Measurements from ENCODE around the gene ACO1. TPM values are rescaled to one million over a fixed set of nuclear protein-coding genes. Genes with fewer than 3 reads are reported as not detected.

The ACO1 gene
- total and polyA plus RNA-seq, 7 donors: 15.6 to 39.4 (median 27.2) TPM

GRCh38 chr9:32486839-32487562, 102.6 kb downstream of the ACO1 start:
- intact Hi-C loops (cut with DNase I): loop anchor here in 1 of 2 donors (5.0 kb wide), 1 partner anchor 35 kb away; no protein-coding TSS in a partner anchor
- H3K36me3 ChIP-seq (ENCODE audit: insufficient read depth in 1 of 2, low read depth in 1 of 2): peaks cover 5 to 91% of the 10 kb centered on the region in 2 donors
- H3K4me1 ChIP-seq: no peaks in the 10 kb centered on the region
- no peak overlapping the region for H3K4me3 ChIP-seq
- H3K9me3 ChIP-seq: no peaks in the 10 kb centered on the region
- H3K27me3 ChIP-seq (ENCODE audit: insufficient read depth in 3 of 3, low read length in 2 of 3): no peaks in the 10 kb centered on the region
- ATAC-seq: no peak
- no peak overlapping the region for H3K27ac ChIP-seq
- no peak for DNase-seq
- TF ChIP-seq, protein P1, sequence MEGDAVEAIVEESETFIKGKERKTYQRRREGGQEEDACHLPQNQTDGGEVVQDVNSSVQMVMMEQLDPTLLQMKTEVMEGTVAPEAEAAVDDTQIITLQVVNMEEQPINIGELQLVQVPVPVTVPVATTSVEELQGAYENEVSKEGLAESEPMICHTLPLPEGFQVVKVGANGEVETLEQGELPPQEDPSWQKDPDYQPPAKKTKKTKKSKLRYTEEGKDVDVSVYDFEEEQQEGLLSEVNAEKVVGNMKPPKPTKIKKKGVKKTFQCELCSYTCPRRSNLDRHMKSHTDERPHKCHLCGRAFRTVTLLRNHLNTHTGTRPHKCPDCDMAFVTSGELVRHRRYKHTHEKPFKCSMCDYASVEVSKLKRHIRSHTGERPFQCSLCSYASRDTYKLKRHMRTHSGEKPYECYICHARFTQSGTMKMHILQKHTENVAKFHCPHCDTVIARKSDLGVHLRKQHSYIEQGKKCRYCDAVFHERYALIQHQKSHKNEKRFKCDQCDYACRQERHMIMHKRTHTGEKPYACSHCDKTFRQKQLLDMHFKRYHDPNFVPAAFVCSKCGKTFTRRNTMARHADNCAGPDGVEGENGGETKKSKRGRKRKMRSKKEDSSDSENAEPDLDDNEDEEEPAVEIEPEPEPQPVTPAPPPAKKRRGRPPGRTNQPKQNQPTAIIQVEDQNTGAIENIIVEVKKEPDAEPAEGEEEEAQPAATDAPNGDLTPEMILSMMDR (IDR thresholded peaks at IDR 0.05): no peak
- WGBS, 3 donors: 80 to 89% (median 80%) methylated on average over 2 of the region's 2 CpGs

DNA sequence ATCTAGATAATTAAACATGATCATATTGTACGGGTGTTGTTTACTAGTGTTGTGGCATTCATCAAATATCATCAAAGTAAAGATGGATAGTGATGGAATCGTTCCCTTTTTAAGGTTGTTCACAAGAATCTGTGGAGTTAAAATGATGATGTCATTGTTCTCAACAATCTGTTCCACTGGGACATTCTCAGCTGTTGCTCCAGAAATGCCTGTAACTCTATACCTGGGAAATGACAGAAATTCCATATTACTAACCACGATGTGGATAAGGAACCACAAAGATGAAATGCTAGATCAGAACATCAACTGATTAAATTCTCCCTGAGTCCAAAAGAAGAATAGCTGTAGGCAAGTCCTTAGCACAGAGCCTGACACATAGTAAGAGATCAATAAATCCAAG, 103.5 kb downstream of the ACO1 start:
- TF ChIP-seq, protein P1 (IDR thresholded peaks at IDR 0.05): no peak
- no peaks in the 10 kb centered on the region for H3K4me1 ChIP-seq
- intact Hi-C loops (cut with DNase I): loop anchor here in 1 of 2 donors (5.0 kb wide), 1 partner anchor 36 kb away; no protein-coding TSS in a partner anchor
- H3K36me3 ChIP-seq (ENCODE audit: insufficient read depth in 1 of 2, low read depth in 1 of 2): peaks cover 5 to 89% of the 10 kb centered on the region in 2 donors
- H3K27ac ChIP-seq: no peak overlapping the region
- H3K4me3 ChIP-seq: no peak overlapping the region
- DNase-seq (no peak), ATAC-seq (no peak)
- H3K27me3 ChIP-seq (ENCODE audit: insufficient read depth in 3 of 3, low read length in 2 of 3): no peaks in the 10 kb centered on the region
- WGBS, 3 donors: 32 to 37% (median 36%) methylated on average over 3 of the region's 3 CpGs
- H3K9me3 ChIP-seq: no peaks in the 10 kb centered on the region

- Histone ChIP-seq H3K27ac (no peak overlapping the region), H3K4me3 (no peak overlapping the region), H3K4me1 (no peaks in the 10 kb centered on the region), H3K27me3 (ENCODE audit: insufficient read depth in 3 of 3, low read length in 2 of 3) (no peaks in the 10 kb centered on the region), H3K9me3 (no peaks in the 10 kb centered on the region), H3K36me3 (ENCODE audit: insufficient read depth in 1 of 2, low read depth in 1 of 2) (peaks cover 3 to 70% of the 10 kb centered on the region in 2 donors)
- ATAC-seq: no peak
- WGBS, 3 donors: 74 to 77% (median 74%) methylated on average over 3 of the region's 3 CpGs
- intact Hi-C loops (cut with DNase I): loop anchor here in 1 of 2 donors (2.0 kb wide), 1 partner anchor 16 kb away; no protein-coding TSS in a partner anchor
- TF ChIP-seq, protein P1 (IDR thresholded peaks at IDR 0.05): no peak
- DNase-seq: no peak
Observed at GRCh38 chr9:32490601-32491000, 106.2 kb downstream of the ACO1 start.

DNA sequence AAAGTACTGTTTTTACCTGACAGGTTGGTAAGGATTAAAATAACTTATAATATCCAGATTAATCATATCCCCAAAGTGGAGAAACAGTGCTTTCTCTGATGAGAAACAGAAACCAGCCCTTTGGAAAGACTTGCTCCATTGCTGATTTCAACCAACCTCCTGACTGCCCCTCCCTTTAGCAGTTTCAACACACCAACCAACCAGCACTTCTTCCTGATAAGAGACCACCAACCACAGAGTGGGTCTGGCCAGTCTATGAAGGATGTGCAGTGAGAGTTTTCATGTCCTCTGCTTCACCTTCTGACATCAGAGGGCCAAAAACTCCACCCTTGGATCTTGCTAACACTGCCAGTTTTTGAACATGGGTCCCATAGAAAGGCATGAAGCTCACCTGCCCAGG, 113.5 kb downstream of the ACO1 start:
- Histone ChIP-seq H3K27me3 (ENCODE audit: insufficient read depth in 3 of 3, low read length in 2 of 3) (no peaks in the 10 kb centered on the region), H3K9me3 (no peaks in the 10 kb centered on the region), H3K27ac (no peak overlapping the region), H3K36me3 (ENCODE audit: insufficient read depth in 1 of 2, low read depth in 1 of 2) (peaks cover 0 to 29% of the 10 kb centered on the region in 2 donors), H3K4me3 (no peak overlapping the region), H3K4me1 (no peaks in the 10 kb centered on the region)
- DNase-seq (no peak), ATAC-seq (no peak)
- intact Hi-C loops (cut with DNase I): no loop called here
- TF ChIP-seq, protein P1 (IDR thresholded peaks at IDR 0.05): no peak

All from psoas muscle (tissue), 8 donors.